Activated CD4-positive, alpha-beta T cell treated with anti-CD3 and anti-CD28 coated beads, Interleukin-2, Interleukin-6, amounts not matched to agents 100 ng/mL and 50 ng/mL, durations not matched to agents 16 hours and 8 hours (primary cell): Measurements from ENCODE around the gene ZNRF2.
"Not testable (repeated sequence)": the region's sequence is repeated elsewhere in the genome, so short reads cannot be mapped to it uniquely, and the experiment has no call there.

Experiments used
- DNase-seq: peaks from one replicate; pipeline ENCODE4 v3.0.0-alpha.2; 2020

Gene ZNRF2

GRCh38 chr7:30292416-30293038 lies 8.1 kb downstream of the ZNRF2 start:
- DNase-seq: not testable (repeated sequence)

- DNase-seq: not testable (repeated sequence)
These were observed 11.9 kb downstream of the ZNRF2 start for GRCh38 chr7:30296304-30296703.

GRCh38 chr7:30297499-30297898 lies 13.1 kb downstream of the ZNRF2 start:
- not testable (repeated sequence) for DNase-seq

GRCh38 chr7:30298409-30298808 lies 14.0 kb downstream of the ZNRF2 start:
- DNase-seq: not testable (repeated sequence)

GRCh38 chr7:30301751-30302150 lies 17.4 kb downstream of the ZNRF2 start:
- DNase-seq: no peak

DNA sequence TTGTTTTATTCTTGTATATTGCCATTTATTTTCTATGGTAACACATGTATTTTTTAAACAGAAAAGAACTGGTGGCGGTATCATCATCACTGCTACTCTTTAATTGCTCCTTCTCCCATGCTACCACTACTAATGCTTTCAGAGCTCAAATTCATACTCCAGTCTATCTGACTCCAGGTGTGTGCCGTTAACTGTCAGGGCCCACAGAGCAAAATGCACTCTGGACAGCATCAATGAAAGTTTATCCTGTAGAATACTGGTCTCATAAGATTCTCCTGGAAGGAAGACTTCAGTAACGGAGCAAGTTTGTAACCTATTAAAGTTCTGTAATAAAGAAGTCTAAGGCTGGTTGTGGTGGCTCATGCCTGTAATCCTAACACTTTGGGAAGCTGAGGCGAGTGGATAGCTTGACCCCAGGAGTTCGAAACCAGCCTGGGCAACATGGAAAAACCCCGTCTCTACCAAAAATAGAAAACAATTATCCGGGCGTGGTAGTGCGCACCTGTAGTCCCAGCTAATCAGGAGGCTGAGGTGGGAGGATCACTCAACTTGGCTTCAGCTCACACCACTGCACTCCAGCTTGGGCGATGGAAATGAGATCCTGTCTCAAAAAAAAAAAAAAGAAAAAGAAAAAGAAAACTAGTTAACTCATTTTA lies 18.4 kb downstream of the ZNRF2 start:
- DNase-seq: no peak

DNA sequence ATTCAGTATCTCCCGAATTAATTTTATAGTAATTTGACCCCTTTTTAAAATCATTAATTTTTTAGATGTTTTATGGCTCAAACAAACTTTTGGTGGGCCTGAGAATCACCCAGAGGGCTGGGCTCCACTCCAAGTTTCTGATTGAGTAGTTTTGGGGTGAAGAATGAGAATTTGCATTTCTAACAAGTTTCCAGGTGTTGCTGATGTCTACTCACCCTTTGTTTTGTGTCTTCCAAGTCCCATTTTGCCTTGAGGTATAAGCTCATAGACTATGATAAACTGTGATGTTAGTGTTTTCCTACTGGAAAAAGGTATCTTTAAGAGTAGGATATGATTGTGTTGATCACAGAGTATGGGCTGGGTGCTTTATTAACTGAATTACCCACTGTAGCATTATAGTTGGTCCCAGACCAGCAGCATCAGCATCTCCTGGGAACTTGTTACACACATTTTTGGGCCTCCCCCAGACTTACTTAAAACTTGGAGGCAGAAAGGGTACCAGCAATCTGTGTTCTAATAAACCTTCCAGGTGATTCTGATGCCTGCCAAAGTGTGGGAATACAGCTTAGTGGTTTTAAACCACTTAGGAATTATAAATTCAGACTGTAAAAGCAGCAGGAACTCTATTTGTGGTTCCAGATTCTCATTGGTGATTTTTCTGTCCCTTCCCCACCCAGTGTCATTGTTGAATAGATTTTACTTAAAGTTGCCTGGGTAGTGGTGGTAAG lies 19.1 kb downstream of the ZNRF2 start:
- no peak for DNase-seq

DNA sequence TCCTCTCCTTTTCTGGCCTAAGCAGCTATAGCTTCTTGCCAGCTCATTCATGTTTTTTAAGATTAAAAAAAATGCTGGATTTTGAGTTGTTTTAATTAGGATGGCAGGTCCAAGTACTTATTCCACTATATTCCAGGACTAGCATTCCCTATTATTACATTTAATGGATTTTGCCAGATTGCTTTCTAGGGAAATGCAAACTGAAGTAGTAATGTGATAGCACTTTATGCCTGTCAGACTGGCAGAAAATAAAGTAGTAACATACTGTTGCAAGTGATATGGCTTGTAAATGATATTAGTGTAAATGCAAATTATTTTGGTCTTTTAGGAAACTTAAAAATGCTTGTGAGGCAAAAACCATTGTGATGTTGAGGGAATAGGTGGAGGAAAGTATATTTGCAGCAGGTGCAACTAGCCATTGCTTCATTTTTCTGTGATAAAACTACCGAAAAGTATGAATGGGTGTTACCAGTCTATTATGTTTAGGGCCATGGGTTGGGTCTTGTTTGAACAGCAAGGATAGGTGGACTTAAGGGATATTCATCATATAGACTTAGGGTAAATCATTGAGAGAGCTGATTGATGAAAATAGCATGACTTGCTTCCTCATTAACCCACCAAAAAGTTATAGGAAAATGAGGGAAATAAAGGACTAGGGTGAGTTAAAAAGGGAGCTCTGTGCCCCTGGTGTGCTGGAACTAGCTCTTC lies 19.9 kb downstream of the ZNRF2 start:
- no peak for DNase-seq

- no peak for DNase-seq
These were observed 22.6 kb downstream of the ZNRF2 start for GRCh38 chr7:30306976-30307375.

GRCh38 chr7:30308389-30308788 lies 24.0 kb downstream of the ZNRF2 start:
- DNase-seq: no peak

DNA sequence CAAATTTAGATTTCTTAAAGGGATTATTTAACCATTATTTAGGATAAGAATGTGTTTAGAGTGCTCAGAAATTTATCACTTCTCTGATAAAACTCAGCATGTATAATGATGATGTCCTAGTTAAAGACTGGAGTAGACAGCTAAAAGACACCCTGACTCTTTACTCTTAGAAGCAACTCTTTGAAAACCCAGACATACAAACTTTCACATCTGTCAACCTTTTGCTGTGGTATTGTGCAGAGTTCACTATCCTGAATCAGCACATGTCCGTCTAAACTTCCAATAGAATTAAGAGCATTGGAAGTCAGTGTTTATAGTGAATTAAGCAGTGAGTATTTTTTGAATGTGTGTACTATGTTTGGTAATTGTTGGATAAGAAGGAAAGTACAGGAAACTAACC lies 24.9 kb downstream of the ZNRF2 start:
- no peak for DNase-seq

- DNase-seq: no peak
These were observed 25.5 kb downstream of the ZNRF2 start for GRCh38 chr7:30309842-30310435.

DNA sequence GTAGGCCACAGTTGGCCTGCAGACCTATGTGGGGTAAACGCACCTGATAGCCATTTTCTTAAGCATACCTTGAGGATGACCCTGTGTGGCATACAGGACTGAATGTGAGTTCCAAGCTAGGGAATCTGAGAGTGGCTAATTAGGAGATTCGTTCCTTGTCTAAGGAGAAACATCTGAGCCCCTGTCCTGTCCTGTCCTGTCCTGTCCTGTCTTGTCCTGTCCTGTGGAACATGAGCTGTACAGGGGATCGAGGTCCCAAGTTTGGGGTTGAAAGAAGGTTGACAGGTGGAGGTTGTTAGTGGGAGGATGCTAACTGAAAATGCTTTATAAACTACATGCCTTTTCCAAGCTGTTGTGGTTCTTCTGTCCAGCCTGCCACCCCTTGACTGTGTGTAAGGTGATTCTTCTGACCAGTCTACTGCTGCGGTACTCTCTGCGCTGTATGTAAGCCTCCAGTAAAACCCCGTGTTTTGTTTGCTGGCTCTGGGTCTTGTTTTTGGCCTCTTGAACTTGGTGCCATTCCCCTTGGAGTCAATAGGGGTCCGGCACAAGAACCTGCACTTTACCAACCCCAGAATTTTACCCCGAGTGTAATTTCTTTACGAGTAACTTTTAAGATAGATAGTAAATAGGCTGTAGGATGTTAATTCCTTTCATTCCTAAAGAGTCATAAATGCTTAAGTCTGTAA lies 26.4 kb downstream of the ZNRF2 start:
- DNase-seq: no peak

DNA sequence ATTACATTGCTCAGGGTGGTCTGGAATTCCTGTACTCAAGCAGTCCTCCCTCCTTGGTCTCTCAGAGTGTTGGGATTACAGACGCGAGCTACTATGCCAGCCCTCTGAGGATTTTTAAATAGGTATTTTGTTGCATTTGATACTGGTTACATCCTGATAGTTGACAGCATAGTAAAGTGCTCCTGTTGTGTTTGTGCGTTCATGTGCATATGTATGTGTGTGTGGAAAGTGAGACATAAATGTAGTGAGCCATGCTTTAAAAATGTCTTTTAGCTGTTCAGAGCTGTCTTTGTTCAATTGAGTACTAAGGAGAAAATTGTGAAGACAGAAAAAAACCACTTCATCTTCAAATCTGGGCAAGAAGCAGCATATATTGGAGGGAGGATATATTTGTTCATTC lies 27.8 kb downstream of the ZNRF2 start:
- no peak for DNase-seq

DNA sequence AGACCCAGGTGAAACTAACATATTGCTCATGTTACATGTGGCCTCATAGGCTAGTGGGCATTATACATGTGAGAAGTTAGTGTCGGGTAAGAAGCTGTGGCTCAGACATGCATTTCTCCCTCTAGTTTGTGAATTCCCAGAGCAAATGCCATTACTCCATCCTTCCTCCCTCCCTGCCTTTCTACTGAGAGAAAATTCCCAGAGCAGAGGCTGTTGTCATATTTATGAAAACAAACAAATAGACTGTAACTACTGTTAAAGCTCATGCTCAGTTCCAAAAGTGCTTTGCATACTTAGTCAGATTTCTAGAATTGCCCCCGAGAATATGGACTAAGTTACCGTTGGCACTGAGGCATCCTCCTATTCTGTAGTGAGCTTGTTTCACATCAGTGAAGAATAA lies 29.0 kb downstream of the ZNRF2 start:
- no peak for DNase-seq

DNA sequence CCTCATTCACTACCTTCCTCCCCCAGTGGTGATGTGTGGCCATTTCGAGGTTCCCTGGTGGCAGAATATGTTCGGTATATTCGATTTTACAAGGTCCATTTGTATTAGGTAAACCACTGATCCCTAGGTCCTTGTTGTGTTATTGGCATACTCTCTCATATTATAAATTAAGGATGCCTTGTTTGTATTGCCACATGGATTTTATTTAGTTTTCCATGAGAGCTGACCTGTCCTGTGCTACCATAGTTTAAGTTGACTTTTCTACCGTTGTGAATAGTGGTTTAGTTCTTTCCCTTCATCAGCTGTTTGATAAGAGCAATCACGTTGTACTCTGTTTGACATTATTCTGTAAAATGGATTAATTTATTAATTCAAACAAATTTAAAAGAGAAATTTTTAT lies 29.4 kb downstream of the ZNRF2 start:
- no peak for DNase-seq

DNA sequence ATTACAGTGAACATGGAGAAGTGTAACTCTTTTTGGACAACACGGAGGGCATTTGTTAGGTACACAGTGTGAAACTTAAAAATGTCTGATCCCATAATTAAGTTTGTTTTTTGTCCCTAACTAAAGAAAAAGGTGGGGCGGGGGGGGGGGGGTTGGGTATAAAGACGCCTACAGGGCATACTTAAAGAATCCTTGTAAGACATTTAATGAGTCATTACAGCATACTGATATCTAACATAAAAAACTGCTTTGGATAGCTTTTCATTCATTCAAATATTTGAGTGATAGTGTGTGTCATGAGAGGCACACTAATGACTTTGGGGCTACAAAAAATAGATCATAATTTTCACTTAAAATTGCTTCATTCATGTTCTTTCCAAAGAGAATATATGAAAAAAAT lies 31.2 kb downstream of the ZNRF2 start:
- no peak for DNase-seq

DNA sequence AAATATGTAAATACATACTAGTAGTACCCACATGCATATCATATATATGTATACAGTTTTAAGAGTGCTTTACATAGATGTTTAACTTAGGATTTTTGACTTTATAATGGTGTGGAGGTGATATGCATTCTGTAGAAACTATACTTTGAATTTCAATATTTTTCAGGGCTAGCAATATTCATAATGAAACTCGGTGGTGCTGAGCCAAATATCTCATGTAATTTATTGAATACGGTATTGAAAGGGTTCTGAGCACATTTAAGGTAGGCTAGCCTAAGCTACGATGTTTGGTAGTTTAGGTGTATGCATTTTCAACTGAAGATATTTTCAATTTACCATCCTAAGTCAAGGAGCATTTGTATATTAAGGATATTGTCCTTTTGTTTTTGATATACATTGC lies 36.0 kb downstream of the ZNRF2 start:
- peak; percentile 19 for DNase-seq

- peak; percentile 14 for DNase-seq
These were observed 36.9 kb downstream of the ZNRF2 start for GRCh38 chr7:30321089-30321881.

DNA sequence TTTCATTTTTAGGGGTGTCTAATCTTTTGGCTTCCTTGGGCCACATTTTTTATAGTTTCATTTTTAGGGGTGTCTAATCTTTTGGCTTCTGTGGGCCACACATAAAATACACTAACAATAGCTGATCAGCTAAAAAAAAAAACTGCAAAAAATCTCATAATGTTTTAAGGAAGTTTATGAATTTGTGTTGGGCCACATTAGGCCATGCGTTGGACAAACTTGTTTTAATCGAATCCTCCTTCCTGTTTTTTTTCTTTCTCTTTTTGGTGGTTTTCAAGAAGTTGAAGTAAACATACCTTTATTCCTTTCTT lies 37.4 kb downstream of the ZNRF2 start:
- no peak for DNase-seq

- DNase-seq: peak; percentile 56
These were observed 38.0 kb downstream of the ZNRF2 start for GRCh38 chr7:30322271-30323005.
